Loucy (cell line): Measurements from ENCODE around the gene MYH14.

Experiments
- H2AFZ ChIP-seq: fragments of 200-600 bp; sonication (generic); 2 replicates; pipeline ENCODE4 v1.6.0; 2016; ENCODE audit warnings: antibody characterized with exemption, mild to moderate bottlenecking, low read length, moderate library complexity
- H3F3A ChIP-seq: fragments of 200-600 bp; 2 replicates; pipeline ENCODE4 v1.6.0; 2016; ENCODE audit warnings: antibody characterized with exemption, low read depth, mild to moderate bottlenecking
- H3K27me3 ChIP-seq: fragments of 200-600 bp; sonication (generic); 2 replicates; pipeline ENCODE4 v1.6.1; 2014; ENCODE audit warnings: low read length, mild to moderate bottlenecking; ENCODE audit not compliant: insufficient read depth, poor library complexity, severe bottlenecking
- H3K36me3 ChIP-seq: fragments of 200-600 bp; sonication (generic); 2 replicates; pipeline ENCODE4 v1.6.1; 2016; ENCODE audit warnings: low read length; ENCODE audit not compliant: insufficient read depth
- H3K4me1 ChIP-seq: fragments of 200-600 bp; sonication (generic); 2 replicates; pipeline ENCODE4 v1.5.1; 2014; ENCODE audit warnings: low read length, mild to moderate bottlenecking; ENCODE audit not compliant: insufficient read depth, poor library complexity, severe bottlenecking
- H3K4me2 ChIP-seq: fragments of 200-600 bp; sonication (generic); 2 replicates; pipeline ENCODE4 v1.6.0; 2014; ENCODE audit warnings: antibody characterized with exemption, low read length, low read depth, mild to moderate bottlenecking; ENCODE audit not compliant: poor library complexity, severe bottlenecking
- H3K4me3 ChIP-seq: fragments of 200-600 bp; sonication (generic); 2 replicates; pipeline ENCODE4 v1.5.1; 2014; ENCODE audit warnings: low read length, mild to moderate bottlenecking, mixed read lengths; ENCODE audit not compliant: poor library complexity, severe bottlenecking
- H3K79me2 ChIP-seq: fragments of 200-600 bp; sonication (generic); 2 replicates; pipeline ENCODE4 v1.6.1; 2014; ENCODE audit warnings: low read length; ENCODE audit not compliant: insufficient read depth
- H3K9ac ChIP-seq: fragments of 200-600 bp; sonication (generic); 2 replicates; pipeline ENCODE4 v1.6.0; 2014; ENCODE audit warnings: mild to moderate bottlenecking, low read depth, low read length, moderate library complexity; ENCODE audit not compliant: poor library complexity, severe bottlenecking
- H3K9me2 ChIP-seq: fragments of 200-600 bp; sonication (generic); replicated peaks from 2 replicates; pipeline ENCODE4 v1.6.1; 2016; ENCODE audit warnings: low read depth, low read length, mixed read lengths
- H3K9me3 ChIP-seq: fragments of 200-600 bp; sonication (generic); 2 replicates; pipeline ENCODE4 v1.6.1; 2014; ENCODE audit warnings: mild to moderate bottlenecking, antibody characterized with exemption, low read length, low read depth; ENCODE audit not compliant: insufficient read depth
- H4K20me1 ChIP-seq: fragments of 200-600 bp; sonication (generic); 2 replicates; pipeline ENCODE4 v1.6.0; 2014; ENCODE audit warnings: antibody characterized with exemption, low read length, mild to moderate bottlenecking; ENCODE audit not compliant: insufficient read depth, poor library complexity, severe bottlenecking
- CTCF ChIP-seq: fragments of 200-600 bp; sonication (generic); conservative IDR thresholded peaks from 2 replicates; pipeline ENCODE4 v1.5.1; 2014; ENCODE audit warnings: mild to moderate bottlenecking, antibody characterized with exemption, low read length
- EZH2phosphoT487 ChIP-seq: fragments of 200-600 bp; IDR thresholded peaks from 2 replicates; pipeline ENCODE4 v1.6.1; 2018; ENCODE audit warnings: antibody characterized with exemption, mild to moderate bottlenecking, moderate library complexity, borderline replicate concordance

Gene MYH14

GRCh38 chr19:50257141-50257540 lies 53.7 kb downstream of the MYH14 start:
- no peak overlapping the region for H3K4me2 ChIP-seq
- H3K79me2 ChIP-seq = no peaks in the 10 kb centered on the region
- no peaks in the 10 kb centered on the region for H3K9me2 ChIP-seq
- H3K9ac ChIP-seq = no peak overlapping the region
- H3K36me3 ChIP-seq = no peaks in the 10 kb centered on the region
- no peaks in the 10 kb centered on the region for H3K27me3 ChIP-seq
- no peak overlapping the region for H3K4me3 ChIP-seq
- H3K9me3 ChIP-seq = peaks cover 12% of the 10 kb centered on the region; the same call in 1 of the 2 replicates
- no peak overlapping the region for H2AFZ ChIP-seq
- TF ChIP-seq EZH2phosphoT487 (no peak), CTCF (no peak)
- no peaks in the 10 kb centered on the region for H4K20me1 ChIP-seq
- no peaks in the 10 kb centered on the region for H3F3A ChIP-seq
- H3K4me1 ChIP-seq = no peaks in the 10 kb centered on the region

- H4K20me1 ChIP-seq = no peaks in the 10 kb centered on the region
- TF ChIP-seq CTCF (peak; percentile 27; the same call in 1 of the 2 replicates), EZH2phosphoT487 (no peak)
- H2AFZ ChIP-seq = no peak overlapping the region
- no peaks in the 10 kb centered on the region for H3F3A ChIP-seq
- no peaks in the 10 kb centered on the region for H3K9me2 ChIP-seq
- no peak overlapping the region for H3K4me3 ChIP-seq
- no peaks in the 10 kb centered on the region for H3K36me3 ChIP-seq
- no peak overlapping the region for H3K4me2 ChIP-seq
- H3K9ac ChIP-seq = no peak overlapping the region
- H3K9me3 ChIP-seq = peaks cover 5% of the 10 kb centered on the region; the same call in 1 of the 2 replicates
- H3K79me2 ChIP-seq = no peaks in the 10 kb centered on the region
- no peaks in the 10 kb centered on the region for H3K27me3 ChIP-seq
- no peaks in the 10 kb centered on the region for H3K4me1 ChIP-seq
Measured at GRCh38 chr19:50258918-50259372, 55.5 kb downstream of the MYH14 start.

- no peak overlapping the region for H3K4me3 ChIP-seq
- H3K4me2 ChIP-seq = no peak overlapping the region
- TF ChIP-seq CTCF (no peak), EZH2phosphoT487 (no peak)
- H3K4me1 ChIP-seq = no peaks in the 10 kb centered on the region
- H3K36me3 ChIP-seq = no peaks in the 10 kb centered on the region
- H3K9ac ChIP-seq = no peak overlapping the region
- H3K9me2 ChIP-seq = no peaks in the 10 kb centered on the region
- no peaks in the 10 kb centered on the region for H4K20me1 ChIP-seq
- no peaks in the 10 kb centered on the region for H3F3A ChIP-seq
- no peaks in the 10 kb centered on the region; the same call in 1 of the 2 replicates for H3K9me3 ChIP-seq
- H3K79me2 ChIP-seq = no peaks in the 10 kb centered on the region
- H3K27me3 ChIP-seq = no peaks in the 10 kb centered on the region
- H2AFZ ChIP-seq = no peak overlapping the region
Measured at GRCh38 chr19:50261446-50261970, 58.1 kb downstream of the MYH14 start.
